NCI-H2227 treated with DMSO at 0.1 percent for 48 hours (cell line): Measurements from ENCODE around the gene PSAPL1.

Experiments used
- DNase-seq: peaks from one replicate; lab custom pipeline; 2025; lab: John Stamatoyannopoulos, UW

The PSAPL1 gene

GRCh38 chr4:7396186-7396910 is 38.4 kb downstream of the PSAPL1 start:
- DNase-seq = no peak

GRCh38 chr4:7395645-7396044 is 39.1 kb downstream of the PSAPL1 start:
- no peak for DNase-seq

- no peak for DNase-seq
Measured at GRCh38 chr4:7394681-7395451, 39.9 kb downstream of the PSAPL1 start.

- DNase-seq = no peak
Measured at GRCh38 chr4:7393601-7394575, 40.8 kb downstream of the PSAPL1 start.

- DNase-seq = no peak
Measured at GRCh38 chr4:7392438-7393421, 42.0 kb downstream of the PSAPL1 start.

- no peak for DNase-seq
Measured at GRCh38 chr4:7391637-7392437, 42.9 kb downstream of the PSAPL1 start.

- no peak for DNase-seq
Measured at GRCh38 chr4:7390906-7391636, 43.7 kb downstream of the PSAPL1 start.

- DNase-seq = no peak
Measured at GRCh38 chr4:7390336-7390735, 44.4 kb downstream of the PSAPL1 start.

GRCh38 chr4:7389719-7390118 is 45.0 kb downstream of the PSAPL1 start:
- no peak for DNase-seq

- DNase-seq = no peak
Measured at GRCh38 chr4:7389101-7389701, 45.5 kb downstream of the PSAPL1 start.

GRCh38 chr4:7388627-7389026 is 46.1 kb downstream of the PSAPL1 start:
- no peak for DNase-seq

GRCh38 chr4:7387925-7388324 is 46.8 kb downstream of the PSAPL1 start:
- no peak for DNase-seq

GRCh38 chr4:7384929-7385890 is 49.5 kb downstream of the PSAPL1 start:
- no peak for DNase-seq

- no peak for DNase-seq
Measured at GRCh38 chr4:7384003-7384928, 50.5 kb downstream of the PSAPL1 start.

- no peak for DNase-seq
Measured at GRCh38 chr4:7383266-7383665, 51.5 kb downstream of the PSAPL1 start.

GRCh38 chr4:7382634-7383014 is 52.1 kb downstream of the PSAPL1 start:
- DNase-seq = no peak
